Measurements from ENCODE around the gene CDC37L1. TPM values are rescaled to one million over a fixed set of nuclear protein-coding genes. Genes with fewer than 3 reads are reported as not detected.

Gene CDC37L1
- total and polyA plus RNA-seq, 2 of the 8 experiments (the other 6 are each of a cell fraction or from before 2014, with no cell fraction given) = 4.6 to 23.8 TPM

- TF ChIP-seq SAP30 (IDR thresholded peaks at IDR 0.05; ENCODE audit: insufficient read depth, insufficient replicate concordance, low read length) = no peak
- no peak for TF ChIP-seq JUND (IDR thresholded peaks at IDR 0.05; ENCODE audit: low read length)
- no peak for TF ChIP-seq RXRA (IDR thresholded peaks at IDR 0.05; ENCODE audit: insufficient read depth, low read depth, low read length)
- no peak for TF ChIP-seq YY1 (IDR thresholded peaks at IDR 0.05; ENCODE audit: low read depth, low read length)
Observed at GRCh38 chr9:4725706-4726442, 46.5 kb downstream of the CDC37L1 start (continued).
